MCF 10A (cell line): ENCODE results near the gene UBE2QL1. TPM values are rescaled to one million over a fixed set of nuclear protein-coding genes. Genes with fewer than 3 reads are reported as not detected.

Experiments used
- BruUV-seq: library from RNA; stranded (reverse); fragments of 400-500 nt; replicated peaks from 2 replicates; lab custom pipeline; 2021; lab: Mats Ljungman, UMichigan
- CTCF ChIA-PET: fragments of 300-600 bp; sonication (Branson Sonifier 250); formaldehyde crosslinking; extraction: SDS; loops from one replicate; lab custom pipeline; 2021; ENCODE audit warnings: antibody characterized with exemption, inconsistent platforms; lab: Yijun Ruan, JAX
- POLR2A ChIA-PET: fragments of 300-600, 350-650 bp; sonication (Branson Sonifier 250); formaldehyde crosslinking; extraction: SDS; loops from one replicate; lab custom pipeline; 2020; ENCODE audit warnings: antibody characterized with exemption, inconsistent platforms; lab: Yijun Ruan, JAX
- DNase-seq: peaks from one replicate; pipeline ENCODE4 v3.0.0-alpha.2; 2018; ENCODE audit not compliant: unreplicated experiment
- H3K27ac Mint-ChIP-seq: one replicate; pipeline ENCODE4 v1.8.0; 2022; ENCODE audit warnings: mild to moderate bottlenecking, low read depth, mixed read lengths; ENCODE audit not compliant: unreplicated experiment
- H3K27me3 Mint-ChIP-seq: one replicate; pipeline ENCODE4 v1.8.0; 2022; ENCODE audit warnings: mixed read lengths; ENCODE audit not compliant: insufficient read depth, unreplicated experiment
- H3K36me3 Mint-ChIP-seq: one replicate; pipeline ENCODE4 v1.8.0; 2022; ENCODE audit warnings: mild to moderate bottlenecking, moderate library complexity, mixed read lengths; ENCODE audit not compliant: insufficient read depth, unreplicated experiment
- H3K4me1 Mint-ChIP-seq: one replicate; pipeline ENCODE4 v1.8.0; 2022; ENCODE audit warnings: mixed read lengths; ENCODE audit not compliant: insufficient read depth, unreplicated experiment
- H3K4me3 Mint-ChIP-seq: one replicate; pipeline ENCODE4 v1.8.0; 2022; ENCODE audit warnings: mild to moderate bottlenecking, moderate library complexity, mixed read lengths; ENCODE audit not compliant: unreplicated experiment
- H3K9me3 Mint-ChIP-seq: one replicate; pipeline ENCODE4 v1.8.0; 2022; ENCODE audit warnings: mixed read lengths; ENCODE audit not compliant: unreplicated experiment
- intact Hi-C: fragments of 100-400 bp; cut with micrococcal nuclease; formaldehyde crosslinking; loops from 2 replicates; pipeline ENCODE4 v1.14.1; 2022
- total RNA-seq: library from RNA; stranded (reverse); gene quantifications from 2 replicates; pipeline ENCODE4 v1.2.3, GENCODE V29; 2022
- TF ChIP-seq, protein P1 (sequence below): fragments of 200-600 bp; IDR thresholded peaks from one replicate; pipeline ENCODE4 v1.8.0; 2022; ENCODE audit warnings: antibody characterized with exemption, mild to moderate bottlenecking; ENCODE audit not compliant: unreplicated experiment

The UBE2QL1 gene
- total RNA-seq, 1 experiment from 2014 or later, result not detected

DNA sequence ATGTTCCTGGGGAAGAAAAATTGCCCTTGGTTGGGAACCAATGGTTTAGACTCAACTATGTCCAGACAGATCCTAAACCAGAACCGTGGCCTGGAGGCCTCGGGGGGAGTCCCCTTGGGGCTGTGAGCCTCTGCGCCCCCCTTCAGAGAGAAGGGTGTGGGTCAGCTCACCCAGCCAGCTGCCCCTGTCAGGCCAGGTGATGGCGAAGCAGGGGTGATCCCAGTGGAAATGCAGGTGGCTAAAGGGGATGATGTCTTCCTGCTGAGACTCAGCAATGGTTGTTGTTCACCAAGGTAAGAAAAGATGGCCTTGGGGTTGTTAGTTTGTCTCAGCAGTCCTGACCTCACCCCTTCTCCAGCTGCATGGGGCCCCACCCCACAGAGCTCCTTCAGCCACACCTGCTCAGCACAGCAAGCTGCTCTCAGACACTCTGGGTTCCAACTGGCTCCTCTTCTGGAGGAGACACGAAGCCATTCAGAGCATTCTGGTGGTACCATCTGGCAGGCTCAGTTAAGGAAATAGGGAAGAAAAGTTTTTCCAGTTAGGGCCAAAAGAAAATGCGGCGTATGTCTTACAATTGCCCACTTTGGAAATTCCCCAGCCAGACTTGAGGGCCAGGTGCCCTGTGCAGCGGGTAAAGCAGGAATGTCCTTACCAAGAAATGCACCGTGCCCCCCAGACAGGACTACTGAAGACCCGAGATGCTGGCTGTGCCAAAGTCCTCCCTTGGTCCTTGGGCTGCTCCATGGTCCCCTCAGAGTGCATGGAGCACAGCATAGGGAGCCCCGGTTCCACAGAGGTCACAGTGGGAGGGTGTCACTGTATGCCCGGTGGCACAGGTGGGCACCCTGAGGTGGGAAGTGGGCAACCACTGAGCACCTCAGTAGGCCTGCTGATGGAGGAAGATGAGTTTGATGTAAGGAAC lies 94.0 kb downstream of the UBE2QL1 start:
- Mint-ChIP-seq H3K4me3 (no peak overlapping the region), H3K36me3 (no peaks in the 10 kb centered on the region), H3K27me3 (peaks cover 53% of the 10 kb centered on the region), H3K9me3 (peaks cover 9% of the 10 kb centered on the region), H3K4me1 (no peaks in the 10 kb centered on the region), H3K27ac (no peak overlapping the region)
- DNase-seq, result no peak
- ChIA-PET POLR2A (no interaction called here), CTCF (no interaction called here)
- BruUV-seq, result no TSS peak
- intact Hi-C loops, result no loop called here
- TF ChIP-seq, protein P1, sequence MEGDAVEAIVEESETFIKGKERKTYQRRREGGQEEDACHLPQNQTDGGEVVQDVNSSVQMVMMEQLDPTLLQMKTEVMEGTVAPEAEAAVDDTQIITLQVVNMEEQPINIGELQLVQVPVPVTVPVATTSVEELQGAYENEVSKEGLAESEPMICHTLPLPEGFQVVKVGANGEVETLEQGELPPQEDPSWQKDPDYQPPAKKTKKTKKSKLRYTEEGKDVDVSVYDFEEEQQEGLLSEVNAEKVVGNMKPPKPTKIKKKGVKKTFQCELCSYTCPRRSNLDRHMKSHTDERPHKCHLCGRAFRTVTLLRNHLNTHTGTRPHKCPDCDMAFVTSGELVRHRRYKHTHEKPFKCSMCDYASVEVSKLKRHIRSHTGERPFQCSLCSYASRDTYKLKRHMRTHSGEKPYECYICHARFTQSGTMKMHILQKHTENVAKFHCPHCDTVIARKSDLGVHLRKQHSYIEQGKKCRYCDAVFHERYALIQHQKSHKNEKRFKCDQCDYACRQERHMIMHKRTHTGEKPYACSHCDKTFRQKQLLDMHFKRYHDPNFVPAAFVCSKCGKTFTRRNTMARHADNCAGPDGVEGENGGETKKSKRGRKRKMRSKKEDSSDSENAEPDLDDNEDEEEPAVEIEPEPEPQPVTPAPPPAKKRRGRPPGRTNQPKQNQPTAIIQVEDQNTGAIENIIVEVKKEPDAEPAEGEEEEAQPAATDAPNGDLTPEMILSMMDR, result no peak

DNA sequence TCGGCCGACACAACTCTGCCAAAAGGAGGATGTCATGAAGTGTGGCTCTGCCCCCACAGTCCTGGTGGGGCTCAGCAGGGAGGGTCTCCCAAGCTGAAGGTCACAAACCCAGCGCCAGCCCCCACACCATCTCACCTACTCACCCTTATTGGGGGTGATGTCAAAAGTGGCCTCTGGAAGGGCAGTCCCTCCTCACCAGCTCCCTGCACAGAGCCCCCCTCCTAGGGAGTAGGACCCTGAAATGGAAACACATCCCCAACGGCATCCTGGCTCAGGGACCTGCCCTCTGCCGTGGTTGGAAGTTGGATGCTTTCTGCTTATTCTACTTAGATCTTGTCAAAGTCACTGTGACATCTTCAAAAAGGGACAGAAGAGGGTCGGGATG lies 94.7 kb downstream of the UBE2QL1 start:
- Mint-ChIP-seq H3K4me3 (no peak overlapping the region), H3K27ac (no peak overlapping the region), H3K27me3 (peaks cover 55% of the 10 kb centered on the region), H3K9me3 (peaks cover 9% of the 10 kb centered on the region), H3K4me1 (peaks cover 4% of the 10 kb centered on the region), H3K36me3 (no peaks in the 10 kb centered on the region)
- BruUV-seq, result no TSS peak
- no peak for DNase-seq
- TF ChIP-seq, protein P1, result no peak
- POLR2A ChIA-PET, result no interaction called here
- intact Hi-C loops, result no loop called here
- CTCF ChIA-PET, result interaction anchor here (0.6 kb wide), 1 partner anchor 106 kb away, joined by 3 read pairs; no protein-coding TSS in a partner anchor

DNA sequence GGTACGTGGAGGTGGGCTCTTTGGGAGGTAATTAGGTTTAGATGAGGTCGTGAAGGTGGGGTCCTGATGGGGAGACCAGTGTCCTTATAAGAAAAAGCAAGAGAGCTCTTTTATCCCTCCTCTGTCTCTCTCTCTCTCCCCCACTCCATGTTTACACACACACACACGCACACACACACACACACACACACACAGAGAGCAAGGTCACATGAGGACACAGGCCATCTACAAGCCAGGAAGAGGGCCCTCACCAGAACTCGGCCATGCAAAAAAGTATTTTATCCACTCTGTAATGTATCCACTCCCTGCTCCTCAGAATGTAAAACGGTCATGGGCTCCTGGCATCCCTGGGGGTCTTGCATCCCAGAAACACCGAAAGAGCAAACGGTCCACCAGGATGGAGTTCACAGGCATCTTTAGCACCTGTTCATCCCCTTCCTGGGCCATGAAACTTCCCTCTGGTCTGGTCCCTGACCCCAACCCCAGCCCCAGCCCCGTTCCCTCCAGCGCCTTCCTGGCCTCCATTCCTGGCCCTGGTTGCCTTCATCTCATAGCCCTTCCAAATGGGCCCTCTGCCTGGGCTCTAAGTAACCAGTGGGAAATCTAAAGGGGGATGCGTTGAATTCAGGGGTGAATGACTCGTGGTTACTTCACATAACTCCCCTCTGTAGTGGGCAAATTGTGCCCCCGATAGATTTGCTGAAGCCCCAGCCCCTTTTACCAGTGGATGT lies 95.3 kb downstream of the UBE2QL1 start:
- intact Hi-C loops, result no loop called here
- no TSS peak for BruUV-seq
- TF ChIP-seq, protein P1, result no peak
- H3K9me3 Mint-ChIP-seq, result peaks cover 5% of the 10 kb centered on the region
- DNase-seq, result no peak
- ChIA-PET CTCF (interaction anchor here (0.6 kb wide), 1 partner anchor 107 kb away, joined by 3 read pairs; no protein-coding TSS in a partner anchor), POLR2A (no interaction called here)
- H3K27ac Mint-ChIP-seq, result no peak overlapping the region
- no peak overlapping the region for H3K4me3 Mint-ChIP-seq
- H3K36me3 Mint-ChIP-seq, result no peaks in the 10 kb centered on the region
- H3K4me1 Mint-ChIP-seq, result peaks cover 6% of the 10 kb centered on the region
- peaks cover 49% of the 10 kb centered on the region for H3K27me3 Mint-ChIP-seq

Other genes with a start within 250 kb of the UBE2QL1 start
- gene MED10, start 70.3 kb upstream of the UBE2QL1 start, total RNA-seq, result 84.9 and 85.1 TPM in 2 replicates
- gene NSUN2, start 184.2 kb downstream of the UBE2QL1 start, total RNA-seq, result 89.6 and 95.7 TPM in 2 replicates
- 12.2 and 12.4 TPM in 2 replicates for gene SRD5A1, start 184.6 kb downstream of the UBE2QL1 start, total RNA-seq